ENCODE results near the gene P2RX5. TPM values are rescaled to one million over a fixed set of nuclear protein-coding genes. Genes with fewer than 3 reads are reported as not detected.

The P2RX5 gene
- total and polyA plus RNA-seq, 2 donors (not counting 1 experiment from before 2014, with no cell fraction given), result 0.79 to 0.99 TPM

DNA sequence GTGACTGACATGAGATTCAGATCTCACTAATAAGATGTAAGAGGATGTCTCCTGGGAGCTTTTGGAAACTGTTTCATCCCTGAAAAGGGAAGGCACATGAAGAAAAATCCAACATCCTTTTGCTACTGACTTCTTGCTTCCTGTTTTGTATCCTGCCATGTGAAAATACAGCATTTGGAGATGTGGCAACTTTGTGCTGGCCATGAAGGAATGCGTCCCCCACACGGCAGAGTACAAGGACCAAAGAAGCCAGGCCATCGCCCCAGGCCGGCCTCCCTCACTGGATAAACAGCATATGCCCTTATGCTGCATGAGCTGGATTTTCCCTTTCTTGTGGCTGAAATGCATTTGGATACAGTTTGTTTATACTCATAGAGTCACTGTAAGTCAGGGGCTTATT lies 22.2 kb upstream of the P2RX5 start:
- Histone ChIP-seq H3K36me3 (ENCODE audit: control insufficient read depth, insufficient read depth, low read length) (peaks cover 6% of the 10 kb centered on the region), H2AFZ (ENCODE audit: low read length) (no peak overlapping the region)

GRCh38 chr17:3715296-3715695 lies 19.3 kb upstream of the P2RX5 start:
- TF ChIP-seq CTCF (conservative IDR thresholded peaks at IDR 0.05 in 1 of 2, IDR thresholded peaks at IDR 0.05 in 1 of 2; ENCODE audit: low read depth in 1 of 2, low read length in 2 of 2) (no peak), EZH2 (IDR thresholded peaks at IDR 0.05; ENCODE audit: low read length, missing control alignments) (no peak)
- Histone ChIP-seq H3K9me3 (ENCODE audit: control insufficient read depth, insufficient read depth, low read depth, low read length) (no peaks in the 10 kb centered on the region), H3K27me3 (ENCODE audit: control insufficient read depth, insufficient read depth, low read length) (no peaks in the 10 kb centered on the region), H3K27ac (ENCODE audit: insufficient read depth, low read length) (no peak overlapping the region), H2AFZ (ENCODE audit: low read length) (no peak overlapping the region), H3K9ac (ENCODE audit: insufficient read depth, low read length) (no peak overlapping the region), H3K36me3 (ENCODE audit: control insufficient read depth, insufficient read depth, low read length) (peaks cover 6% of the 10 kb centered on the region), H3K79me2 (ENCODE audit: control insufficient read depth, insufficient read depth, low read length) (peaks cover 1% of the 10 kb centered on the region), H3K4me1 (ENCODE audit: control insufficient read depth, extremely low read depth, insufficient read depth, low read length) (peaks cover 8% of the 10 kb centered on the region), H3K4me3 (replicated peaks in 1 of 4; ENCODE audit: control extremely low read depth in 1 of 4, insufficient read depth in 1 of 4, low read depth in 3 of 4, low read length in 4 of 4) (no peak overlapping the region), H3K4me2 (ENCODE audit: extremely low read depth, insufficient read depth, low read length) (no peak overlapping the region), H4K20me1 (ENCODE audit: control insufficient read depth, extremely low read depth, insufficient read depth, low read length) (no peaks in the 10 kb centered on the region)
- no peak for DNase-seq (ENCODE audit: low read depth in 2 of 2)

More for the DNA sequence above, 22.2 kb upstream of the P2RX5 start:
- H4K20me1 ChIP-seq (ENCODE audit: control insufficient read depth, extremely low read depth, insufficient read depth, low read length), result no peaks in the 10 kb centered on the region
- no peak overlapping the region for H3K4me2 ChIP-seq (ENCODE audit: extremely low read depth, insufficient read depth, low read length)
- no peak overlapping the region for H3K9ac ChIP-seq (ENCODE audit: insufficient read depth, low read length)
- no peaks in the 10 kb centered on the region for H3K27me3 ChIP-seq (ENCODE audit: control insufficient read depth, insufficient read depth, low read length)
- no peaks in the 10 kb centered on the region for H3K9me3 ChIP-seq (ENCODE audit: control insufficient read depth, insufficient read depth, low read depth, low read length)
- no peak overlapping the region for H3K4me3 ChIP-seq (replicated peaks in 1 of 4; ENCODE audit: control extremely low read depth in 1 of 4, insufficient read depth in 1 of 4, low read depth in 3 of 4, low read length in 4 of 4)
- TF ChIP-seq EZH2 (IDR thresholded peaks at IDR 0.05; ENCODE audit: low read length, missing control alignments) (no peak), CTCF (conservative IDR thresholded peaks at IDR 0.05 in 1 of 2, IDR thresholded peaks at IDR 0.05 in 1 of 2; ENCODE audit: low read depth in 1 of 2, low read length in 2 of 2) (no peak)
- no peak for DNase-seq (ENCODE audit: low read depth in 2 of 2)
- peaks cover 12% of the 10 kb centered on the region for H3K4me1 ChIP-seq (ENCODE audit: control insufficient read depth, extremely low read depth, insufficient read depth, low read length)
- H3K79me2 ChIP-seq (ENCODE audit: control insufficient read depth, insufficient read depth, low read length), result peaks cover 9% of the 10 kb centered on the region
- no peak overlapping the region for H3K27ac ChIP-seq (ENCODE audit: insufficient read depth, low read length)

- Histone ChIP-seq H2AFZ (ENCODE audit: low read length) (no peak overlapping the region), H3K27ac (ENCODE audit: insufficient read depth, low read length) (no peak overlapping the region), H4K20me1 (ENCODE audit: control insufficient read depth, extremely low read depth, insufficient read depth, low read length) (no peaks in the 10 kb centered on the region), H3K4me3 (replicated peaks in 1 of 4; ENCODE audit: control extremely low read depth in 1 of 4, insufficient read depth in 1 of 4, low read depth in 3 of 4, low read length in 4 of 4) (no peak overlapping the region), H3K4me2 (ENCODE audit: extremely low read depth, insufficient read depth, low read length) (no peak overlapping the region), H3K9me3 (ENCODE audit: control insufficient read depth, insufficient read depth, low read depth, low read length) (no peaks in the 10 kb centered on the region), H3K4me1 (ENCODE audit: control insufficient read depth, extremely low read depth, insufficient read depth, low read length) (no peaks in the 10 kb centered on the region), H3K79me2 (ENCODE audit: control insufficient read depth, insufficient read depth, low read length) (no peaks in the 10 kb centered on the region), H3K27me3 (ENCODE audit: control insufficient read depth, insufficient read depth, low read length) (no peaks in the 10 kb centered on the region), H3K9ac (ENCODE audit: insufficient read depth, low read length) (no peak overlapping the region), H3K36me3 (ENCODE audit: control insufficient read depth, insufficient read depth, low read length) (peaks cover 3% of the 10 kb centered on the region)
- TF ChIP-seq CTCF (conservative IDR thresholded peaks at IDR 0.05 in 1 of 2, IDR thresholded peaks at IDR 0.05 in 1 of 2; ENCODE audit: low read depth in 1 of 2, low read length in 2 of 2), result no peak
- TF ChIP-seq EZH2 (IDR thresholded peaks at IDR 0.05; ENCODE audit: low read length, missing control alignments), result no peak
- peak in 1 of 2 donors; percentile 43 for DNase-seq (ENCODE audit: low read depth in 2 of 2)
These were observed 17.0 kb upstream of the P2RX5 start for GRCh38 chr17:3712811-3713463.
